DOHH2 (cell line): ENCODE results near the gene HCRTR1.

Experiments used
- H3F3A ChIP-seq: fragments of 200-600 bp; sonication (generic), shearing (Covaris generic); 2 replicates; pipeline ENCODE4 v1.6.0; 2016; ENCODE audit warnings: antibody characterized with exemption, mild to moderate bottlenecking; ENCODE audit not compliant: control insufficient read depth, insufficient read depth
- H3K27ac ChIP-seq: fragments of 200-600 bp; sonication (generic); 2 replicates; pipeline ENCODE4 v1.5.1; 2014; ENCODE audit warnings: low read depth, mild to moderate bottlenecking, low read length, moderate library complexity
- H3K27me3 ChIP-seq: fragments of 200-600 bp; sonication (generic); 2 replicates; pipeline ENCODE4 v1.6.1; 2014; ENCODE audit warnings: mild to moderate bottlenecking, low read length, mixed read lengths; ENCODE audit not compliant: control insufficient read depth
- H3K36me3 ChIP-seq: fragments of 200-600 bp; sonication (generic); 2 replicates; pipeline ENCODE4 v1.6.1; 2014; ENCODE audit warnings: mild to moderate bottlenecking, low read length, moderate library complexity, mixed read lengths; ENCODE audit not compliant: control insufficient read depth
- H3K4me1 ChIP-seq: fragments of 200-600 bp; sonication (generic); 2 replicates; pipeline ENCODE4 v1.6.1; 2014; ENCODE audit warnings: mild to moderate bottlenecking, low read length, mixed read lengths; ENCODE audit not compliant: control insufficient read depth
- H3K4me2 ChIP-seq: fragments of 200-600 bp; sonication (generic); 2 replicates; pipeline ENCODE4 v1.6.0; 2014; ENCODE audit warnings: mild to moderate bottlenecking, low read length, moderate library complexity
- H3K4me3 ChIP-seq: fragments of 200-600 bp; sonication (generic); 2 replicates; pipeline ENCODE4 v1.5.1; 2014; ENCODE audit warnings: mild to moderate bottlenecking, low read length, mixed read lengths
- H3K79me2 ChIP-seq: fragments of 200-600 bp; sonication (generic); 2 replicates; pipeline ENCODE4 v1.6.1; 2014; ENCODE audit warnings: mild to moderate bottlenecking, low read length, mixed read lengths; ENCODE audit not compliant: control insufficient read depth
- H3K9me2 ChIP-seq: fragments of 200-600 bp; sonication (generic); replicated peaks from 2 replicates; pipeline ENCODE4 v1.6.1; 2014; ENCODE audit warnings: mild to moderate bottlenecking, low read length, mixed read lengths; ENCODE audit not compliant: control insufficient read depth
- H3K9me3 ChIP-seq: fragments of 200-600 bp; sonication (generic); 2 replicates; pipeline ENCODE4 v1.6.1; 2014; ENCODE audit warnings: antibody characterized with exemption, low read length, mixed read lengths; ENCODE audit not compliant: control insufficient read depth, insufficient read depth
- H4K20me1 ChIP-seq: fragments of 200-600 bp; sonication (generic); 2 replicates; pipeline ENCODE4 v1.6.0; 2014; ENCODE audit warnings: low read depth, mild to moderate bottlenecking, antibody characterized with exemption, low read length, moderate library complexity; ENCODE audit not compliant: control insufficient read depth, insufficient read depth
- EZH2phosphoT487 ChIP-seq: fragments of 200-600 bp; sonication (generic); IDR thresholded peaks from 2 replicates; pipeline ENCODE4 v1.6.1; 2017; ENCODE audit warnings: borderline replicate concordance, mild to moderate bottlenecking, antibody characterized with exemption, low read length, moderate library complexity, mixed read lengths
- TF ChIP-seq, protein P1 (sequence below): fragments of 200-600 bp; sonication (generic); IDR thresholded peaks from one replicate; pipeline ENCODE4 v1.5.1; 2014; ENCODE audit warnings: antibody characterized with exemption, mild to moderate bottlenecking, low read depth, low read length; ENCODE audit not compliant: poor library complexity, severe bottlenecking

Gene HCRTR1

DNA sequence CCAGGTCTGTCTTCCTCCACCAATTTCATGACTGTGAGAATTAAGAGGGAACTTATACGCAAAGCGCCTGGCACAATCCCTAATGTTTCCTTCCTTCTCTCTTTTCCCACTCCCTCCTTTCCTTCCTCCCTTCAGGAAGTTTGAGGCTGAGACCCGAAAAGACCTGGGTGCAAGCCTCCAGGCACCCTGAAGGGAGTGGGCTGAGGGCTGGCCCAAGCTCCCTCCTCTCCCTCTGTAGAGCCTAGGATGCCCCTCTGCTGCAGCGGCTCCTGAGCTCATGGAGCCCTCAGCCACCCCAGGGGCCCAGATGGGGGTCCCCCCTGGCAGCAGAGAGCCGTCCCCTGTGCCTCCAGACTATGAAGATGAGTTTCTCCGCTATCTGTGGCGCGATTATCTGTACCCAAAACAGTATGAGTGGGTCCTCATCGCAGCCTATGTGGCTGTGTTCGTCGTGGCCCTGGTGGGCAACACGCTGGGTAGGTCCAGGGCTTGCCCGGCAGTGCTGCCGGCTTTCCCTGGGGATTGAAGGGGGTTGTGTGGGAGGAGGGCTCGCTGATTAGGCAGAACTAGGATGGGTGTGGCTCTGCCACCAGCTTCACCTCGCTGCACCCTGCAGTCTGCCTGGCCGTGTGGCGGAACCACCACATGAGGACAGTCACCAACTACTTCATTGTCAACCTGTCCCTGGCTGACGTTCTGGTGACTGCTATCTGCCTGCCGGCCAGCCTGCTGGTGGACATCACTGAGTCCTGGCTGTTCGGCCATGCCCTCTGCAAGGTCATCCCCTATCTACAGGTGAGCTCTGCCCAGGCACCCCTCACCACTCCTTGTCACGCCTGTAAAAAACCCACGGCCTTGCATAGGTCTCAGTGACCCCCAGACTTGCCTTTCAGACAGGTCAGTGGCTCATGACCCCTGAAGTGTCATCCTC is 1.7 kb downstream of the HCRTR1 start:
- no peaks in the 10 kb centered on the region for H3F3A ChIP-seq
- TF ChIP-seq EZH2phosphoT487, result no peak
- TF ChIP-seq, protein P1, sequence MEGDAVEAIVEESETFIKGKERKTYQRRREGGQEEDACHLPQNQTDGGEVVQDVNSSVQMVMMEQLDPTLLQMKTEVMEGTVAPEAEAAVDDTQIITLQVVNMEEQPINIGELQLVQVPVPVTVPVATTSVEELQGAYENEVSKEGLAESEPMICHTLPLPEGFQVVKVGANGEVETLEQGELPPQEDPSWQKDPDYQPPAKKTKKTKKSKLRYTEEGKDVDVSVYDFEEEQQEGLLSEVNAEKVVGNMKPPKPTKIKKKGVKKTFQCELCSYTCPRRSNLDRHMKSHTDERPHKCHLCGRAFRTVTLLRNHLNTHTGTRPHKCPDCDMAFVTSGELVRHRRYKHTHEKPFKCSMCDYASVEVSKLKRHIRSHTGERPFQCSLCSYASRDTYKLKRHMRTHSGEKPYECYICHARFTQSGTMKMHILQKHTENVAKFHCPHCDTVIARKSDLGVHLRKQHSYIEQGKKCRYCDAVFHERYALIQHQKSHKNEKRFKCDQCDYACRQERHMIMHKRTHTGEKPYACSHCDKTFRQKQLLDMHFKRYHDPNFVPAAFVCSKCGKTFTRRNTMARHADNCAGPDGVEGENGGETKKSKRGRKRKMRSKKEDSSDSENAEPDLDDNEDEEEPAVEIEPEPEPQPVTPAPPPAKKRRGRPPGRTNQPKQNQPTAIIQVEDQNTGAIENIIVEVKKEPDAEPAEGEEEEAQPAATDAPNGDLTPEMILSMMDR, result no peak
- no peaks in the 10 kb centered on the region for H3K9me3 ChIP-seq
- H4K20me1 ChIP-seq, result no peaks in the 10 kb centered on the region
- peaks cover 21% of the 10 kb centered on the region for H3K27me3 ChIP-seq
- H3K4me1 ChIP-seq, result peaks cover 9% of the 10 kb centered on the region
- H3K36me3 ChIP-seq, result no peaks in the 10 kb centered on the region
- H3K9me2 ChIP-seq, result no peaks in the 10 kb centered on the region
- no peak overlapping the region for H3K4me2 ChIP-seq
- no peak overlapping the region for H3K4me3 ChIP-seq
- no peaks in the 10 kb centered on the region for H3K79me2 ChIP-seq
- no peak overlapping the region for H3K27ac ChIP-seq

DNA sequence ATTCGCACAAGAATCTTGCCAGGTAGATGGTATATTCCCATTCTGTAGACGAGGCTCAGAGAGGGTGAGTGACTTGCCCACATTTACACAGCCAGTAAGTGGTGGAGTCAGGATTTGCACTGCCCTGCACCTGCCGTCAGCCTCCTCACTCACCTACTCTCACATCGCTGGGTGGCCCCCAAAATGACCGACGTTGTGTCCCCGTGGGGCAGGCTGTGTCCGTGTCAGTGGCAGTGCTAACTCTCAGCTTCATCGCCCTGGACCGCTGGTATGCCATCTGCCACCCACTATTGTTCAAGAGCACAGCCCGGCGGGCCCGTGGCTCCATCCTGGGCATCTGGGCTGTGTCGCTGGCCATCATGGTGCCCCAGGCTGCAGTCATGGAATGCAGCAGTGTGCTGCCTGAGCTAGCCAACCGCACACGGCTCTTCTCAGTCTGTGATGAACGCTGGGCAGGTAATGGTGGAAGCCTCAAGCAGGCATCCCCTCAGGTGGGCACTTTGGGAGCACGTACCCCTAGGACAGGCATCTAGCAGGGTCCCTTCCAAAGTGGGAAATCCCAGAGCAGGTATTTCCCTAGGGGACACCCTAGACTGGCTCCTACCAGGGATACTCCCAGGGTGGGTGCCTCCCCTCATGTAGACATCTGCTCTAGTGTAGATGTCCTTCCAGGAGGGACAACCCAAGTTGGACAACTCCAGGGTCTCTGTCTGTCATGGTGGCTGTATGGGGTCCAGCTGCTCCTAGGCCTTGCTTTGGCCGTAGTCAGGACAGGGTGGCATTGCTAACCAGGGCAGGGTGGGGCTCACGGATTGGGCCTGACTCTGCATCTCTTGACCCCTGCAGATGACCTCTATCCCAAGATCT is 3.4 kb downstream of the HCRTR1 start:
- Histone ChIP-seq H3K4me1 (peaks cover 16% of the 10 kb centered on the region), H3K27ac (no peak overlapping the region), H3K4me2 (no peak overlapping the region), H3K79me2 (no peaks in the 10 kb centered on the region), H3K27me3 (peaks cover 21% of the 10 kb centered on the region), H3K9me3 (no peaks in the 10 kb centered on the region), H3K36me3 (no peaks in the 10 kb centered on the region), H4K20me1 (no peaks in the 10 kb centered on the region), H3F3A (no peaks in the 10 kb centered on the region), H3K4me3 (no peak overlapping the region), H3K9me2 (no peaks in the 10 kb centered on the region)
- TF ChIP-seq EZH2phosphoT487, result no peak
- TF ChIP-seq, protein P1, result no peak

DNA sequence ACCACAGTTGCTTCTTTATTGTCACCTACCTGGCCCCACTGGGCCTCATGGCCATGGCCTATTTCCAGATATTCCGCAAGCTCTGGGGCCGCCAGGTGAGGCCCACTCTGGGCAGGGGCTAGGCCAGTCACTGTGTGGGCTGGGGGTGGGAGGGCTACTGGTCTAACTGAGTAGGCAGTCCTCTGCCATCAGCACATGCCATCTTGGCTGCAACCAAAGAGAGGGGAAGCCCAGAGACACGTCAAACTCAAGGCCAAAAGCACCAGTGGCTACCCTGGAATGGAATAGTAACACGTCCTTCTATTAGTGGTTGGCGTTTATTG is 4.0 kb downstream of the HCRTR1 start:
- TF ChIP-seq EZH2phosphoT487, result no peak
- TF ChIP-seq, protein P1, result no peak
- no peaks in the 10 kb centered on the region for H3K9me2 ChIP-seq
- no peaks in the 10 kb centered on the region for H3K36me3 ChIP-seq
- H3K4me3 ChIP-seq, result no peak overlapping the region
- peaks cover 21% of the 10 kb centered on the region for H3K27me3 ChIP-seq
- H3K79me2 ChIP-seq, result no peaks in the 10 kb centered on the region
- H3K4me2 ChIP-seq, result no peak overlapping the region
- no peaks in the 10 kb centered on the region for H3F3A ChIP-seq
- H3K9me3 ChIP-seq, result no peaks in the 10 kb centered on the region
- H3K27ac ChIP-seq, result no peak overlapping the region
- no peaks in the 10 kb centered on the region for H4K20me1 ChIP-seq
- H3K4me1 ChIP-seq, result peaks cover 16% of the 10 kb centered on the region
